HG02610 (cell line): ENCODE measurements around the gene RNF187.
A peak's percentile ranks its signal among the peaks of the same experiment; 100 is the strongest.
"Not testable (repeated sequence)": the region's sequence is repeated elsewhere in the genome, so short reads cannot be mapped to it uniquely, and the experiment has no call there.

ENCODE experiments used
- ATAC-seq: cut with Tn5 transposase; IDR thresholded peaks from one replicate; pipeline ENCODE4 v1.9.1; 2021; ENCODE audit warnings: mild to moderate bottlenecking, moderate library complexity; ENCODE audit not compliant: unreplicated experiment

RNF187 gene

GRCh38 chr1:228459091-228459993 lies 27.8 kb upstream of the RNF187 start:
- ATAC-seq: no peak

- no peak for ATAC-seq
These were observed 26.4 kb upstream of the RNF187 start for GRCh38 chr1:228460821-228461220.

DNA sequence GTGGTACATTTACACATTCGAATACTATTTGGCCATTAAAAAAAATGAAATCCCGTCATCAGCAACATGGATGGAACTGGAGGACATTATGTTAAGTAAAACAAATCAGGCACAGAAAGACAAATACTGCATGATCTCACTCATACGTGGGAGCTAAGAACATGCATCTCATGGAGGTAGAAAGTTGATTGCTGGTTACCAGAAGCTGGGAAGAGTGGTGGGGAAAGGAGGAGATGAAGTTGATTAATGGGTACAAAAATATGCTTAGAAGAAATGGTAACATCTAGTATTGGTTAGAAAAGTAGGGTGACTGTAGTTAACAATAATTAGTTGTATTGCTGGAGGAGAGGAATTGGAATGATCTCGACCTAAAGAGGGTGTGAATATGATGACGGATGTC lies 24.6 kb upstream of the RNF187 start:
- no peak for ATAC-seq

DNA sequence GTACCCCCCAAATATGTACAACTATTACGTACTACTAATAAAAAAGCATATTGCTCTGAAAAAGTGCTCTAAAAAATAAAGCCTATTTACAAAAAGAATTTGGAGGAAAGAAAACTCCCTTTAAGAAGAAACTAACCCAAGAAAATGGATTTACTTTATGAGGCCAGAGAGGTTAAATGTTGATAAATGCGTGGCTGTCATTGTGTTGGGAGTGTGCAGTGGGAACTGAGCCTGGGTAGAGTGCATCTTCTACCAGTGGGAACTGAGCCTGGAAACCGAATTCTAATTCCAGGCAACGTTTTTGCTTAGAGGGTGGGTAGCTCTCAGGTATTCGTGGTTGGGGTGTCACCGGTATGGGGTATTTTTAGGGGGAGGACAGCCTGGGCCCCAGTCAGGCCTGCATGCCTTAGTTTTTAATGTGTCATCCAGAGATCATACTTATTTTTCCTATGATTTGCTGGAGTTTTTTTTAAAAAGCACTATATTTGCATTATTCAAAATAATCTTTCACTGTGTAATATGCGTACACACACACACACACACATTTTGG lies 24.1 kb upstream of the RNF187 start:
- ATAC-seq: no peak

DNA sequence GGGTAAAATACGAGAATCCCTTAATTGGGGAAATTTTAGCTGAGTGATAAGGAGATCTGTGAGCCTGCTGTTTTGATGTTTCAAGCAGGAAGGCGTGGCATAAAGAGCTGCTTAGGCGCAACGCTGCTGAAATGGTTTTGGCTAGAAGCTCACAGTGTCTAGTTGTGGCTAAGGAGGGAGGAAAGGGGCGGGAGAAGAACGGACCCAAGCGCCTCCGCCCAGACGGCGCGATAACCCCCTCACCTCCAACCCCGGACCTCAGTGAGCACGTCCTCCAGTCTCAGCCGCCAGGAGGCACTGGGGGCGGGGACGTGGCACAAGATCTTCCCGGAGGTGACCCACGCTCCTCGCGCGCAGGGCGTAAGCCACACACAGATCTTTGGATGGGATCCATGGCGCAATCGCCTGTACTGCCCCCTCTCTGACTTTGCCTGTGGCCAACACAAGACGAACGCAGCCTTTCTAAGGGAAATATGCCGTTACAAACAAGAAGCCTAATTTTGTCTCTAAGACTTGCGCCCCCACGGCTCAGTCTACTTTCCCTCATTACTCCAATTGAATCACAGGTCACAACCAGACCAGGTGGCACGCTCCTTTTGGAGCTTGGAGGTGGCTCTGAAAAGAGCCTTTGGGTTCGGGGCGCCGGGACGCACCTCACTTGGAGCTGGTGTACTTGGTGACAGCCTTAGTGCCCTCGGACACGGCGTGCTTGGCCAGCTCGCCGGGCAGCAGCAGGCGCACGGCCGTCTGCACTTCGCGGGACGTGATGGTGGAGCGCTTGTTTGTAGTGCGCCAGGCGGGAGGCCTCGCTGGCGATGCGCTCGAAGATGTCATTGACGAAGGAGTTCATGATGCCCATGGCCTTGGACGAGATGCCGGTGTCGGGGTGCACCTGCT lies 23.4 kb upstream of the RNF187 start:
- ATAC-seq: no peak

DNA sequence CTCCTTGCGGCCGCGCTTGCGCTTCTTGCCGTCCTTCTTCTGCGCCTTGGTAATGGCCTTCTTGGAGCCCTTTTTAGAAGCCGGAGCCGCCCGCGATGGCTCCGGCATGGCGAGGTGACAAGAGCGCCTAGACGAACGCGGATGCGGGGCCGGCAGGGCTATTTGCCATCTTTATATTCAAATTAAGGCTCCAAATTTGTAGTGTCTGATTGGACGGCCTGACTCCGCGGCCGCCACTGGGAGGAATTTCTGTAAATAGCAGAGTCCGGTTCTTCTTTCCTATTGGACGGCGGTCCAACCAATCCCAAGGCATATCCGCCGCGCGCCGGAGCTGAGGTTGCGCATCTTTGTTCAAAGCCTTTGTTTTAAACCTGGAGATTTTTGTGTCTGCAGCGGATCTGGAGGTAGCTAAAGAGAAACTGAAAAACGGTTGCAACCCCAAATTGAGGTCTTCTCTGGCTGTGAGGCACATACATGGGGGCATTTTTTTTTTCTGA lies 22.6 kb upstream of the RNF187 start:
- ATAC-seq: peak; percentile 44

- ATAC-seq: no peak
These were observed 22.0 kb upstream of the RNF187 start for GRCh38 chr1:228465141-228465540.

- no peak for ATAC-seq
These were observed 21.5 kb upstream of the RNF187 start for GRCh38 chr1:228465571-228466146.

GRCh38 chr1:228468188-228468587 lies 19.0 kb upstream of the RNF187 start:
- ATAC-seq: not testable (repeated sequence)

DNA sequence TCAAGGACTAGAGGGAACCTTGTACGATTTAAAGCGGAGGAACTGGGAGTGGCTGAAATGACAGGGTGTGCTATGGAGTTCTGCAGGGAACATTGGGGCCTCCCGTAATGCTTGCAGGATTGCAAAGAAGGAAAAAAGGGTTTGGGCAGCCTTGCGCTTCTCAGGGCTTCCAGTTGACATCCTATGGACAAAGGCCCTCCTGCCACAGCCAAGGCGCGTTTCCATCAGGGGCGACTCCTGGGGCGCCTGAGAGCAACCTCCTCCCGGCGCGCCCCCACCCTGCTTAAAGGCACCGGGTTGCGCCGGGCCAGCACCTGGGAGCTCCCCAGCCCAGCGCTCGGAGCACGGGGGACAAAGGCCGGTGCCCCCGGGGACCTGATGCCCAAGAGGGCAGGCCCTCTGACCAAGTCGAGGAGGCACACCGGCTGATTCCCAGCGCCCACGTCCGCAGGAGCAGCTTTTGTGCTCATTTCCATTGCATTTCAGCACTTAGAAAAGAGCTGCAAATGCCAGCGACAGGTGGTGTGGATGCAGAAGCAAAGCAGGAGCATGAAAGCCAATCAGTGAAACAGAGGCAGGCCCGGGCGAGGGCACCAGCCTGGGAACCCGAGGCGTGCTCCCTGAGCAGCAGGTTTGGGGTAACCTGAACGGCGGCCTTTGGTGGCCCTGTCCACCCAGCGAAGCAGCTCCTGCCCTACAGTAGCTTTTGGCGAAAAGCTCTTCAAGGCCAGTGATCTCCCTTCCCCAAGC lies 17.6 kb upstream of the RNF187 start:
- ATAC-seq: no peak

- no peak for ATAC-seq
These were observed 15.9 kb upstream of the RNF187 start for GRCh38 chr1:228471154-228471761.

DNA sequence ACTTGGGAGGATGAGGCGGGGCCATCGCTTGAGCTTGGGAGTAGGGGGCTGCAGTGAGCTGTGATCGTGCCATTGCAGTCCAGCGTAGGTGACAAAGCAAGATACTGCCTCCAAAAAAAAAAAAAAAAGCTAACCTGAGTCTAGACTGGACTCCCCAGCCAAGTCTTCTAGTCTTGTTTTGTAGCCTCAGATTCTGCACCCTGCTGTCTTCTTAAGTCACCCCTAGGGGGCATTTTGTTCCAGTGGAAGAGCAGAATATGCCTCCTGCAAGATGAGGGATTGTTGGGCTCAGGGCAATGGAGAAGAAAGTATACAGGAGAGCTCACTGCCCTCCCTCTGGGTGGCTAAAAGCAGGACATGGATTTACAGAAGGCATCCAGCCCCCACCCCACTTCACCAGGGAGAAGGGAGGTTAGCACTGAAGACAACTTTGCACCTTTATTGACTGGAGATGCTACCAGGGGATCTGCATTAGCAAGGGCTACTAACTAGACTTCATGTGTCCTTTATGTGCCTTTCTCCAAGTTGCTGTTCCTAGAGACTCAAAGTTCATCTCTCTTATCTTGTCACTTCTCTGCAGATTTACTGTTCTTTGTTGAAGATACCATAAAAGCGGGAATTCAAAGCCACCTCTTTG lies 15.3 kb upstream of the RNF187 start:
- ATAC-seq: peak; percentile 48

DNA sequence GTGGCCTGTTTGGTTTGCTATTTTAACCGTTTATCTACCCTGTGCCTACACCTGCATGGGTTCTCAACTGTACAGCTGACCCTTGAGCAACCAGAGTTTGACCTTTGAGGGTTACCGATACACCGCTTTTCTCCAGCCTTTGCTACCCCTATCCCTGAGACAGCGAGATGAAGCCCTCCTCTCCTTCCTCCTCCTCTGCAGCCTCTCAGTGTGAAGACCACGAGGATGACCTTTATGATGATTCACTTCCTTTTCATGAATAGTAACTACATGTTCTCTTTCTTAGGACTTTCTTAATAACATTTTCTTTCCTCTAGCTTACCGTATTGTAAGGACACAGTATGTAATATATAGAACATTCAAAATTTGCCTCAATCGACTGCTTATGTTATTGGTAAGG lies 14.5 kb upstream of the RNF187 start:
- ATAC-seq: no peak

DNA sequence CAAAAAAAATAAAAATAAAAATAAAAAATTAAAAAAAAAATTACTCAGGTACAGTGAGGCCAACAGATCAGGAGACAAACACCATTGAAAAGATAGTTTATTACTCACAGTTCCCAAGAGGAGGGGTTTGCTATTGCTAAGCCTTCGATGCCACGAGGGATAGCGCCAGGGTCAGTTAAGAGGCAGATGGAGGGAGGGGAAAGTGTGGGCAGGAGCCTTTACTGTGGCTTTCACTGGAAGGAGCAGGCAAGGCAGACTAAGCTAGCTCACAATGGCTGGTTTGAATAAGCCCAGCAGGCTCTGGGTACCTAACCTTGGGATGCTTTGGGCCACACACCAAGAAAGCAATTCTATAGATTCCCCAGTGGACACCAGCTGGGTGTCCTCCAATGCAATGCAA lies 12.7 kb upstream of the RNF187 start:
- no peak for ATAC-seq

DNA sequence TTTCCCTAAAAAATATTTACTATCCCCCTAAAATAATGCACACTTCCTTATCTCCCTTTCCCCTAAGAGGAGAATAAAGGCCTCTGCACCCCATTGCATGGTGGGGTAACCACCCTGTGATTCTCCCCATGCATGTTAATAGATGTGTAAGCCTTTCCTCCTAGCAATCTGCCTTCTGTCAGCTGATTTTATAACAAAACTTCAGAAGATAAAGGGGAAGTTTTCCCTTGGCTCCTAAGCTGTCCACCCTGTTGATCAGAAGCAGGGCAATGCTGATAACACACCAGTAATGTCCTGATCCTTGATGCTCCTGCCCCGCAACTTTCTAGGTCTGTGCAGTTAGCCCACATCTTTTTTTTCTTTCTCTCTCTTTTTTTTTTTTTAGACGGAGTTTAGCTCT lies 11.4 kb upstream of the RNF187 start:
- ATAC-seq: no peak

DNA sequence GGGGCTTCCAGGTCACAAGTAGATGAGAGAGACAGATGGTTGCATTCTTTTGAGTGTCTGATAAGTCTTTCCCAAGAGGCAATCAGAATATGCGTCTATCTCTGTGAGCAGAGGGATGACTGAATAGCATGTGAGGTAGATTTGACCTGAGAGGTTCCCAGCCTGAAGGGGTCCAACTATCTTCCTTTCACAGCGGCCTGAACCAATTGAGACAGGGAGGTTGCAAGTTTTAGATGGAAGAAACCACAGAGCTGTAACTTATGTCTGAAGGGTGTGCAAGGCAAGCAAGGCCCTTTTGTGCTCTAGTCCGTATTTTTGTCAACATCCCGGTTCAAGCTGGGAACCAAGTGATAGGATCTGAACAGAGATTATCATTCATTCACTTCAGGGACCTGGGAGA lies 9.9 kb upstream of the RNF187 start:
- ATAC-seq: no peak

GRCh38 chr1:228478326-228478725 lies 8.9 kb upstream of the RNF187 start:
- no peak for ATAC-seq

GRCh38 chr1:228478912-228479711 lies 8.1 kb upstream of the RNF187 start:
- ATAC-seq: peak; percentile 61

GRCh38 chr1:228483789-228484188 lies 3.4 kb upstream of the RNF187 start:
- no peak for ATAC-seq
